GM23338 (cell line): ENCODE results near the gene HEXD.

ENCODE experiments used
- CREB1 ChIP-seq: fragments of 250-450 bp; sonication (Bioruptor Pico); IDR thresholded peaks from 2 replicates; pipeline ENCODE4 v1.5.0; 2020; ENCODE audit warnings: low read depth, mild to moderate bottlenecking, moderate library complexity
- ETS1 ChIP-seq: IDR thresholded peaks from 2 replicates; pipeline ENCODE4 v1.6.1; 2016; ENCODE audit warnings: antibody characterized with exemption
- EZH2 ChIP-seq: fragments of 200-600 bp; sonication (generic); IDR thresholded peaks from one replicate; pipeline ENCODE4 v1.8.0; 2017; ENCODE audit warnings: antibody characterized with exemption, mild to moderate bottlenecking, low read depth; ENCODE audit not compliant: unreplicated experiment
- EZH2phosphoT487 ChIP-seq: fragments of 200-600 bp; sonication (generic); IDR thresholded peaks from one replicate; pipeline ENCODE4 v1.8.1; 2018; ENCODE audit warnings: antibody characterized with exemption; ENCODE audit not compliant: unreplicated experiment
- JUNB ChIP-seq: IDR thresholded peaks from one replicate; pipeline ENCODE4 v1.6.1; 2016; ENCODE audit warnings: antibody characterized with exemption; ENCODE audit not compliant: unreplicated experiment
- POLR2AphosphoS5 ChIP-seq: IDR thresholded peaks from 2 replicates; pipeline ENCODE4 v1.6.1; 2016; ENCODE audit warnings: antibody characterized with exemption, low read depth
- REST ChIP-seq: IDR thresholded peaks from one replicate; pipeline ENCODE4 v1.6.1; 2018; ENCODE audit warnings: antibody characterized with exemption; ENCODE audit not compliant: unreplicated experiment
- ZNF331 ChIP-seq: fragments of 250-450 bp; sonication (Bioruptor Pico); IDR thresholded peaks from 2 replicates; pipeline ENCODE4 v1.5.0; 2020; ENCODE audit warnings: low read depth, mild to moderate bottlenecking, moderate library complexity
- TF ChIP-seq, protein P1 (sequence below), 2 experiments: fragments of 200-600 bp in 1 of 2; sonication (generic) in 1 of 2; conservative IDR thresholded peaks; 2 replicates each; pipeline versions ENCODE4 v1.5.1 to v1.6.1; 2016 to 2017; ENCODE audit warnings: antibody characterized with exemption in 2 of 2, low read depth in 2 of 2, mild to moderate bottlenecking in 2 of 2, moderate library complexity in 1 of 2

GRCh38 chr17:82441691-82442487 is 23.7 kb downstream of the HEXD start:
- TF ChIP-seq, protein P1, sequence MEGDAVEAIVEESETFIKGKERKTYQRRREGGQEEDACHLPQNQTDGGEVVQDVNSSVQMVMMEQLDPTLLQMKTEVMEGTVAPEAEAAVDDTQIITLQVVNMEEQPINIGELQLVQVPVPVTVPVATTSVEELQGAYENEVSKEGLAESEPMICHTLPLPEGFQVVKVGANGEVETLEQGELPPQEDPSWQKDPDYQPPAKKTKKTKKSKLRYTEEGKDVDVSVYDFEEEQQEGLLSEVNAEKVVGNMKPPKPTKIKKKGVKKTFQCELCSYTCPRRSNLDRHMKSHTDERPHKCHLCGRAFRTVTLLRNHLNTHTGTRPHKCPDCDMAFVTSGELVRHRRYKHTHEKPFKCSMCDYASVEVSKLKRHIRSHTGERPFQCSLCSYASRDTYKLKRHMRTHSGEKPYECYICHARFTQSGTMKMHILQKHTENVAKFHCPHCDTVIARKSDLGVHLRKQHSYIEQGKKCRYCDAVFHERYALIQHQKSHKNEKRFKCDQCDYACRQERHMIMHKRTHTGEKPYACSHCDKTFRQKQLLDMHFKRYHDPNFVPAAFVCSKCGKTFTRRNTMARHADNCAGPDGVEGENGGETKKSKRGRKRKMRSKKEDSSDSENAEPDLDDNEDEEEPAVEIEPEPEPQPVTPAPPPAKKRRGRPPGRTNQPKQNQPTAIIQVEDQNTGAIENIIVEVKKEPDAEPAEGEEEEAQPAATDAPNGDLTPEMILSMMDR (conservative IDR thresholded peaks at IDR 0.05; ENCODE audit: low read depth in 2 of 2): no peak
- TF ChIP-seq EZH2 (no peak), ZNF331 (CRISPR knock-in tag) (no peak), POLR2AphosphoS5 (no peak; the same call in 1 of the 2 replicates), REST (no peak), ETS1 (no peak), JUNB (no peak), CREB1 (CRISPR knock-in tag) (no peak), EZH2phosphoT487 (no peak)
